HEK293 (cell line): ENCODE measurements around the gene PRRT1B.

Experiments
- GLI4 ChIP-seq: fragments of 450-650 bp; formaldehyde crosslinking; IDR thresholded peaks from 2 replicates; pipeline ENCODE4 v1.5.1; 2016; ENCODE audit warnings: missing biosample characterization, missing genetic modification characterization
- PBX3 ChIP-seq: sonication (generic); formaldehyde crosslinking; IDR thresholded peaks from 2 replicates; pipeline ENCODE4 v1.8.1; 2022; ENCODE audit warnings: mild to moderate bottlenecking, moderate library complexity, missing genetic modification reagents
- REPIN1 ChIP-seq: fragments of 450-650 bp; formaldehyde crosslinking; IDR thresholded peaks from 2 replicates; pipeline ENCODE4 v1.5.1; 2017; ENCODE audit warnings: missing biosample characterization, missing genetic modification characterization, low read depth
- REST ChIP-seq: fragments of 450-650 bp; formaldehyde crosslinking; IDR thresholded peaks from 2 replicates; pipeline ENCODE4 v1.5.1; 2016; ENCODE audit warnings: missing biosample characterization, missing genetic modification characterization
- YY1 ChIP-seq: fragments of 450-650 bp; formaldehyde crosslinking; IDR thresholded peaks from 2 replicates; pipeline ENCODE4 v1.5.1; 2018; ENCODE audit warnings: missing biosample characterization, missing genetic modification characterization
- ZBTB21 ChIP-seq: fragments of 450-650 bp; formaldehyde crosslinking; IDR thresholded peaks from 2 replicates; pipeline ENCODE4 v1.5.1; 2017; ENCODE audit warnings: missing biosample characterization, missing genetic modification characterization
- ZBTB8A ChIP-seq: fragments of 450-650 bp; formaldehyde crosslinking; IDR thresholded peaks from 2 replicates; pipeline ENCODE4 v1.5.1; 2016; ENCODE audit warnings: missing biosample characterization, missing genetic modification characterization
- ZNF10 ChIP-seq: fragments of 450-650 bp; formaldehyde crosslinking; IDR thresholded peaks from 2 replicates; pipeline ENCODE4 v1.5.1; 2017; ENCODE audit warnings: missing biosample characterization, missing genetic modification characterization
- ZNF211 ChIP-seq: fragments of 450-650 bp; formaldehyde crosslinking; IDR thresholded peaks from 2 replicates; pipeline ENCODE4 v1.5.1; 2016; ENCODE audit warnings: low read depth, missing biosample characterization, missing genetic modification characterization
- ZNF416 ChIP-seq: fragments of 450-650 bp; formaldehyde crosslinking; IDR thresholded peaks from 2 replicates; pipeline ENCODE4 v1.5.1; 2016; ENCODE audit warnings: missing biosample characterization, missing genetic modification characterization
- ZNF571 ChIP-seq: fragments of 450-650 bp; formaldehyde crosslinking; IDR thresholded peaks from 2 replicates; pipeline ENCODE4 v1.5.0; 2017; ENCODE audit warnings: missing biosample characterization, missing genetic modification characterization
- ZNF664 ChIP-seq: fragments of 450-650 bp; formaldehyde crosslinking; IDR thresholded peaks from 2 replicates; pipeline ENCODE4 v1.5.1; 2016; ENCODE audit warnings: missing biosample characterization, missing genetic modification characterization
- TF ChIP-seq, protein P1 (sequence below): fragments of 450-650 bp; formaldehyde crosslinking; IDR thresholded peaks from 2 replicates; pipeline ENCODE4 v1.5.1; 2016; ENCODE audit warnings: missing biosample characterization, missing genetic modification characterization

GRCh38 chr9:131521822-131522221 lies 23.5 kb upstream of the PRRT1B start:
- TF ChIP-seq ZBTB21 (tag by site-specific recombination) (no peak), ZNF416 (tag by site-specific recombination) (no peak), ZNF211 (tag by site-specific recombination) (no peak), REPIN1 (tag by site-specific recombination) (no peak), GLI4 (no peak), ZBTB8A (tag by site-specific recombination) (no peak), REST (tag by site-specific recombination) (no peak), ZNF10 (tag by site-specific recombination) (no peak), ZNF571 (tag by site-specific recombination) (no peak), ZNF664 (tag by site-specific recombination) (no peak), PBX3 (CRISPR knock-in tag) (no peak), YY1 (tag by site-specific recombination) (no peak)
- TF ChIP-seq, protein P1, sequence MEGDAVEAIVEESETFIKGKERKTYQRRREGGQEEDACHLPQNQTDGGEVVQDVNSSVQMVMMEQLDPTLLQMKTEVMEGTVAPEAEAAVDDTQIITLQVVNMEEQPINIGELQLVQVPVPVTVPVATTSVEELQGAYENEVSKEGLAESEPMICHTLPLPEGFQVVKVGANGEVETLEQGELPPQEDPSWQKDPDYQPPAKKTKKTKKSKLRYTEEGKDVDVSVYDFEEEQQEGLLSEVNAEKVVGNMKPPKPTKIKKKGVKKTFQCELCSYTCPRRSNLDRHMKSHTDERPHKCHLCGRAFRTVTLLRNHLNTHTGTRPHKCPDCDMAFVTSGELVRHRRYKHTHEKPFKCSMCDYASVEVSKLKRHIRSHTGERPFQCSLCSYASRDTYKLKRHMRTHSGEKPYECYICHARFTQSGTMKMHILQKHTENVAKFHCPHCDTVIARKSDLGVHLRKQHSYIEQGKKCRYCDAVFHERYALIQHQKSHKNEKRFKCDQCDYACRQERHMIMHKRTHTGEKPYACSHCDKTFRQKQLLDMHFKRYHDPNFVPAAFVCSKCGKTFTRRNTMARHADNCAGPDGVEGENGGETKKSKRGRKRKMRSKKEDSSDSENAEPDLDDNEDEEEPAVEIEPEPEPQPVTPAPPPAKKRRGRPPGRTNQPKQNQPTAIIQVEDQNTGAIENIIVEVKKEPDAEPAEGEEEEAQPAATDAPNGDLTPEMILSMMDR (tag by site-specific recombination): no peak
